Loucy (cell line): ENCODE measurements around the gene KIF18B.

Experiments
- CTCF ChIP-seq: fragments of 200-600 bp; sonication (generic); conservative IDR thresholded peaks from 2 replicates; pipeline ENCODE4 v1.5.1; 2014; ENCODE audit warnings: mild to moderate bottlenecking, antibody characterized with exemption, low read length
- EZH2phosphoT487 ChIP-seq: fragments of 200-600 bp; IDR thresholded peaks from 2 replicates; pipeline ENCODE4 v1.6.1; 2018; ENCODE audit warnings: antibody characterized with exemption, mild to moderate bottlenecking, moderate library complexity, borderline replicate concordance

DNA sequence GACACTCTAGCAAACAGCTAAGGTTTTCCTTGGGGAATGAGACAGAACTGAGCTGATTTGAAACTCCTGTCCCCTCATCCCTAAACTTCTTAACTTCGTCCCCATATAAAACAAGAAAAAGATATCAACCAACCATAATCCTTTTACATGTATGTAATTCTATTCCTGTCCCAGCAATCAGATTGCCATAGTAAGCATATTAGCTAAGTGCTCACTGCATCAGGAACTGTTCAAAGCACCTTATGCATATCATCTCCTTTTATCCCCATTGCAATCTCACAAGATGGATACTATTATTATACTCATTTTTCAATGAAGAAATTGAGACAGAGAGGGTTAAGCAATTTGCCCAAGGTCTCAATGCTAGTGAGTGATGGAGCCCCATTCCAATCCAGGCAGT is 6.8 kb downstream of the KIF18B start:
- TF ChIP-seq CTCF (no peak), EZH2phosphoT487 (no peak)
